Measurements from ENCODE around the gene SAMD14. TPM values are rescaled to one million over a fixed set of nuclear protein-coding genes. Genes with fewer than 3 reads are reported as not detected.
A peak's percentile ranks its signal among the peaks of the same experiment; 100 is the strongest.

SAMD14 gene
- polyA plus RNA-seq, 1 experiment, result 3.5 TPM

GRCh38 chr17:50169121-50169764 is 39.3 kb upstream of the SAMD14 start:
- H3K27ac ChIP-seq (ENCODE audit: low read depth, low read length), result no peak overlapping the region
- H3K27me3 ChIP-seq (ENCODE audit: control insufficient read depth, insufficient read depth, low read length), result no peaks in the 10 kb centered on the region
- CTCF ChIA-PET, result interaction anchor here (0.5 to 3.5 kb wide), 34 partner anchors 8 to 301 kb away, joined by 3 to 116 read pairs (median 4); partner anchors contain the start of genes COL1A1 and TMEM92
- DNase-seq (ENCODE audit: low read depth, low spot score), result no peak
- POLR2A ChIA-PET, result interaction anchor here (0.5 to 3.1 kb wide), 9 partner anchors 8 to 130 kb away, joined by 3 to 15 read pairs (median 6); partner anchors contain the start of gene COL1A1
- no peaks in the 10 kb centered on the region; the same call in 1 of the 2 replicates for H3K9me3 ChIP-seq (ENCODE audit: control insufficient read depth, insufficient read depth, low read length)
- no peak overlapping the region for H3K4me3 ChIP-seq (ENCODE audit: low read depth, low read length)
- TF ChIP-seq CTCF (IDR thresholded peaks at IDR 0.05; ENCODE audit: low read depth, low read length), result peak; percentile 98

DNA sequence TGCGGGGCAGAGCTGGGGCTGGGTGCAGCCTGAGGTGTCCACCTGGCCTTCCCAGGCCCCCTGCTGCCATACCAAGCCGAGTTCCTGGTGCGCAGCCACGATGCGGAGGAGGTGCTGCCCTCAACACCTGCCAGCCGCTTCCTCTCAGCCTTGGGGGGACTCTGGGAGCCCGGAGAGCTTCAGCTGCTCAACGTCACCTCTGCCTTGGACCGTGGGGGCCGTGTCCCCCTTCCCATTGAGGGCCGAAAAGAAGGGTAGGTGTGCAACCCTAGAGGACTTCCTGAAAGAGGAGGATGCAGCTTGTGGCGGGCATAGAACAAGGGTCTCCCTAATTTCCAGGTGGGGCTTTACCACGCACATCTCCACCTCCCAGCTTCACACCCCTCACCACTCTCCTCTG is 38.4 kb upstream of the SAMD14 start:
- CTCF ChIA-PET, result interaction anchor here (0.7 to 3.5 kb wide), 5 partner anchors 74 to 129 kb away, joined by 4 to 116 read pairs (median 9); no protein-coding TSS in a partner anchor

GRCh38 chr17:50167371-50167770 is 37.4 kb upstream of the SAMD14 start:
- no peak for TF ChIP-seq CTCF (IDR thresholded peaks at IDR 0.05; ENCODE audit: low read depth, low read length)
- CTCF ChIA-PET, result interaction anchor here (1.3 to 3.3 kb wide), 2 partner anchors 73 to 125 kb away, joined by 4 to 9 read pairs; no protein-coding TSS in a partner anchor
- Histone ChIP-seq H3K4me3 (ENCODE audit: low read depth, low read length) (no peak overlapping the region), H3K9me3 (ENCODE audit: control insufficient read depth, insufficient read depth, low read length) (no peaks in the 10 kb centered on the region; the same call in 1 of the 2 replicates), H3K27me3 (ENCODE audit: control insufficient read depth, insufficient read depth, low read length) (no peaks in the 10 kb centered on the region), H3K27ac (ENCODE audit: low read depth, low read length) (no peak overlapping the region)
- POLR2A ChIA-PET, result interaction anchor here (3.2 kb wide), 1 partner anchor 34 kb away, joined by 10 read pairs; the partner anchor contains the start of gene COL1A1
- no peak for DNase-seq (ENCODE audit: low read depth, low spot score)

More for the DNA sequence above, 38.4 kb upstream of the SAMD14 start:
- no peaks in the 10 kb centered on the region for H3K27me3 ChIP-seq (ENCODE audit: control insufficient read depth, insufficient read depth, low read length)
- no peaks in the 10 kb centered on the region; the same call in 1 of the 2 replicates for H3K9me3 ChIP-seq (ENCODE audit: control insufficient read depth, insufficient read depth, low read length)
- H3K4me3 ChIP-seq (ENCODE audit: low read depth, low read length), result no peak overlapping the region
- DNase-seq (ENCODE audit: low read depth, low spot score), result no peak
- no peak for TF ChIP-seq CTCF (IDR thresholded peaks at IDR 0.05; ENCODE audit: low read depth, low read length)
- POLR2A ChIA-PET, result no interaction called here
- no peak overlapping the region for H3K27ac ChIP-seq (ENCODE audit: low read depth, low read length)

DNA sequence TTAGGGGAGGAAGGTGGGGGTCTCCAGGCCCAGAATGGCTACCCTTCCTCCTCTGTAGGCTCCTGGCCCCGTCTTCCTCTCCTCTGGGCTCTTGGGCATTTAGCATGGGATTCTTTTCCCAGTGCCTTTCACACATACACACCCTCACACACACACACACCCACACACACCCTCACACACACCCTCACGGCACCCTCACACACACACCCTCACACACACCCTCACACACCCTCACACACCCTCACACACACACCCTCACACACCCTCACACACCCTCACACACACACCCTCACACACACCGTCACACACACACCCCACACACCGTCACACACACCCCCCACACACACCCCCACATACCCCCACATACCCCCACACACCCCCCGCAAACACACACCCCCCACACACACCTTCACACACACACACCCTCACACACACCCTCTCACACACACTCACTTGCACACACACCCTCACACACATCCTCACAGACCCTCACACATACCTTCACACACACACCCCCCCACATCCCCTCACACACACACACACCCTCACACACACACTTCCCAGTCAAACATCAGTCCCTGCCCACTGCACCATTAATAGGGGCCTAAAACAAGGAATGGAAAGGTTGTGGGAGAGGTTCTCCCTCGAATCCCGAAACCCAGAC is 36.7 kb upstream of the SAMD14 start:
- H3K4me3 ChIP-seq (ENCODE audit: low read depth, low read length), result no peak overlapping the region
- CTCF ChIA-PET, result interaction anchor here (3.3 kb wide), 1 partner anchor 72 kb away, joined by 9 read pairs; no protein-coding TSS in a partner anchor

More for the DNA sequence above, 36.7 kb upstream of the SAMD14 start:
- no peak overlapping the region for H3K27ac ChIP-seq (ENCODE audit: low read depth, low read length)
- POLR2A ChIA-PET, result interaction anchor here (0.9 to 3.2 kb wide), 3 partner anchors 12 to 35 kb away, joined by 3 to 10 read pairs (median 4); partner anchors contain the start of gene COL1A1
- no peak for DNase-seq (ENCODE audit: low read depth, low spot score)
- TF ChIP-seq CTCF (IDR thresholded peaks at IDR 0.05; ENCODE audit: low read depth, low read length), result no peak
- no peaks in the 10 kb centered on the region for H3K27me3 ChIP-seq (ENCODE audit: control insufficient read depth, insufficient read depth, low read length)
- H3K9me3 ChIP-seq (ENCODE audit: control insufficient read depth, insufficient read depth, low read length), result no peaks in the 10 kb centered on the region; the same call in 1 of the 2 replicates

Data from AG04450 (cell line).